ENCODE data around the gene SNN. TPM values are rescaled to one million over a fixed set of nuclear protein-coding genes. Genes with fewer than 3 reads are reported as not detected.

The SNN gene
- polyA plus RNA-seq, 1 donor from 2014 or later = 176 TPM

GRCh38 chr16:11692651-11693050, 24.4 kb downstream of the SNN start:
- Histone ChIP-seq H3K36me3 (ENCODE audit: insufficient read depth, low read length) (peaks cover 8% of the 10 kb centered on the region), H3K9me2 (ENCODE audit: insufficient read depth, low read length) (no peaks in the 10 kb centered on the region), H3K9me3 (ENCODE audit: low read length) (no peaks in the 10 kb centered on the region), H3F3A (ENCODE audit: insufficient read depth, low read length, poor library complexity, severe bottlenecking) (no peaks in the 10 kb centered on the region), H3K4me2 (ENCODE audit: low read length) (no peak overlapping the region), H3K79me2 (replicated peaks; ENCODE audit: insufficient read depth, low read length) (no peaks in the 10 kb centered on the region), H3K27me3 (ENCODE audit: insufficient read depth, low read depth, low read length) (no peaks in the 10 kb centered on the region), H4K20me1 (ENCODE audit: insufficient read depth) (no peaks in the 10 kb centered on the region), H2AFZ (ENCODE audit: low read depth, low read length) (no peak overlapping the region), H3K27ac (ENCODE audit: low read length) (no peak overlapping the region), H3K4me3 (ENCODE audit: low read length) (no peak overlapping the region), H3K9ac (ENCODE audit: low read length) (no peak overlapping the region)
- TF ChIP-seq SMC3 (conservative IDR thresholded peaks at IDR 0.05; ENCODE audit: poor library complexity) (no peak), CTCF (IDR thresholded peaks at IDR 0.05; ENCODE audit: poor library complexity, severe bottlenecking) (no peak), EZH2 (IDR thresholded peaks at IDR 0.05; ENCODE audit: borderline replicate concordance, insufficient read depth, low read length, poor library complexity, severe bottlenecking) (no peak), POLR2AphosphoS5 (IDR thresholded peaks at IDR 0.05) (no peak), EP300 (conservative IDR thresholded peaks at IDR 0.05; ENCODE audit: poor library complexity, severe bottlenecking) (no peak), REST (IDR thresholded peaks at IDR 0.05; ENCODE audit: borderline replicate concordance) (no peak), TAF1 (IDR thresholded peaks at IDR 0.05; ENCODE audit: low read depth) (no peak)

GRCh38 chr16:11696266-11697012, 28.2 kb downstream of the SNN start:
- no peak overlapping the region for H3K9ac ChIP-seq (ENCODE audit: low read length)
- no peaks in the 10 kb centered on the region for H3K9me3 ChIP-seq (ENCODE audit: low read length)
- H3K4me3 ChIP-seq (ENCODE audit: low read length) = no peak overlapping the region
- H3K9me2 ChIP-seq (ENCODE audit: insufficient read depth, low read length) = no peaks in the 10 kb centered on the region
- TF ChIP-seq MXI1 (conservative IDR thresholded peaks at IDR 0.05; ENCODE audit: poor library complexity, severe bottlenecking) = no peak
- no peak for TF ChIP-seq RAD21 (conservative IDR thresholded peaks at IDR 0.05)
- no peak for TF ChIP-seq CTCF (IDR thresholded peaks at IDR 0.05; ENCODE audit: poor library complexity, severe bottlenecking)
- TF ChIP-seq EP300 (conservative IDR thresholded peaks at IDR 0.05; ENCODE audit: poor library complexity, severe bottlenecking) = no peak
- no peaks in the 10 kb centered on the region for H3K27me3 ChIP-seq (ENCODE audit: insufficient read depth, low read depth, low read length)
- no peak overlapping the region for H2AFZ ChIP-seq (ENCODE audit: low read depth, low read length)
- no peak overlapping the region for H3K27ac ChIP-seq (ENCODE audit: low read length)
- H3K36me3 ChIP-seq (ENCODE audit: insufficient read depth, low read length) = peaks cover 2% of the 10 kb centered on the region
- no peaks in the 10 kb centered on the region for H3F3A ChIP-seq (ENCODE audit: insufficient read depth, low read length, poor library complexity, severe bottlenecking)
- H3K79me2 ChIP-seq (replicated peaks; ENCODE audit: insufficient read depth, low read length) = no peaks in the 10 kb centered on the region
- no peaks in the 10 kb centered on the region for H4K20me1 ChIP-seq (ENCODE audit: insufficient read depth)
- no peak overlapping the region for H3K4me2 ChIP-seq (ENCODE audit: low read length)

Measured in neural cell (in vitro differentiated cells).